GM12878 (cell line): ENCODE results near the gene REPS2. TPM values are rescaled to one million over a fixed set of nuclear protein-coding genes. Genes with fewer than 3 reads are reported as not detected.

Experiments used
- ATAC-seq: fragments of 200-7000 bp; cut with Tn5 transposase; 3 replicates; pipeline ENCODE4 v1.9.1; 2020; ENCODE audit warnings: mild to moderate bottlenecking, moderate library complexity
- BruUV-seq: library from RNA; stranded (reverse); fragments of 400-500 nt; replicated peaks from 2 replicates; lab custom pipeline; 2021; lab: Mats Ljungman, UMichigan
- CTCF ChIA-PET: fragments of 300-600 bp; sonication (Branson Sonifier 250); formaldehyde crosslinking; extraction: SDS; loops from one replicate; lab custom pipeline; 2021; ENCODE audit warnings: inconsistent platforms; lab: Yijun Ruan, JAX
- POLR2A ChIA-PET: fragments of 350-600 bp; formaldehyde crosslinking; extraction: SDS; loops from one replicate; lab custom pipeline; 2021; ENCODE audit warnings: inconsistent platforms; lab: Charles Lee
- RAD21 ChIA-PET: fragments of 300-600 bp; sonication (Branson Sonifier 250); formaldehyde crosslinking; loops from one replicate; lab custom pipeline; 2023; ENCODE audit warnings: antibody characterized with exemption; ENCODE audit not compliant: unreplicated experiment; lab: Charles Lee
- SMC1A ChIA-PET: fragments of 300-600 bp; sonication (Branson Sonifier 250); formaldehyde crosslinking; loops from one replicate; lab custom pipeline; 2023; ENCODE audit not compliant: unreplicated experiment, uncharacterized antibody; lab: Charles Lee
- DNase-seq: peaks from one replicate; pipeline ENCODE4 v3.0.0-alpha.2; 2011; ENCODE audit warnings: low read depth, low spot score
- FAIRE-seq: peaks from 3 replicates; lab custom pipeline; 2011; peaks lifted over from hg19 to GRCh38; lab: Jason Lieb, UNC
- H2AFZ ChIP-seq: 2 replicates; pipeline ENCODE4 v1.6.0; 2011; ENCODE audit warnings: low read depth, low read length, control low read depth; ENCODE audit not compliant: control insufficient read depth
- H3K27ac ChIP-seq: 2 replicates; pipeline ENCODE4 v1.5.1; 2011; ENCODE audit warnings: control low read depth; ENCODE audit not compliant: control insufficient read depth, insufficient read depth
- H3K27me3 ChIP-seq, 2 experiments: replicated peaks in 1 of 2; 2 replicates each; pipeline versions ENCODE4 v1.6.0 to v1.6.1; 2011; ENCODE audit warnings: low read length in 1 of 2; ENCODE audit not compliant: control insufficient read depth in 2 of 2, insufficient read depth in 2 of 2
- H3K36me3 ChIP-seq, 2 experiments: 2 replicates each; pipeline ENCODE4 v1.5.1; 2011; ENCODE audit warnings: low read length in 1 of 2; ENCODE audit not compliant: control insufficient read depth in 2 of 2, insufficient read depth in 2 of 2
- H3K4me1 ChIP-seq: 2 replicates; pipeline ENCODE4 v1.6.1; 2011; ENCODE audit warnings: mild to moderate bottlenecking, low read length, moderate library complexity, mixed read lengths; ENCODE audit not compliant: control insufficient read depth, insufficient read depth
- H3K4me2 ChIP-seq: 2 replicates; pipeline ENCODE4 v1.6.0; 2011; ENCODE audit warnings: control low read depth; ENCODE audit not compliant: control insufficient read depth, insufficient read depth
- H3K4me3 ChIP-seq: fragments of 200-600 bp; sonication (generic); 2 replicates; pipeline ENCODE4 v1.5.1; 2016
- H3K79me2 ChIP-seq: 2 replicates; pipeline ENCODE4 v1.6.0; 2011; ENCODE audit warnings: low read length; ENCODE audit not compliant: control insufficient read depth, insufficient read depth
- H3K9ac ChIP-seq: 2 replicates; pipeline ENCODE4 v1.8.0; 2011; ENCODE audit warnings: low read length, control low read depth, mixed read lengths; ENCODE audit not compliant: control insufficient read depth, insufficient read depth
- H3K9me3 ChIP-seq: replicated peaks from 3 replicates; pipeline ENCODE4 v1.5.1; 2011; ENCODE audit warnings: mild to moderate bottlenecking, low read length; ENCODE audit not compliant: control insufficient read depth, insufficient read depth
- H4K20me1 ChIP-seq: 2 replicates; pipeline ENCODE4 v1.6.0; 2011; ENCODE audit not compliant: control insufficient read depth, insufficient read depth
- GABPA ChIP-seq: IDR thresholded peaks from 2 replicates; pipeline ENCODE4 v1.6.1; 2014; ENCODE audit warnings: antibody characterized with exemption, low read depth, mild to moderate bottlenecking, inconsistent platforms
- HDGF ChIP-seq: fragments of 450-650 bp; IDR thresholded peaks from 2 replicates; pipeline ENCODE4 v1.6.1; 2016; ENCODE audit warnings: antibody characterized with exemption
- MEF2B ChIP-seq: fragments of 450-650 bp; IDR thresholded peaks from 2 replicates; pipeline ENCODE4 v1.6.1; 2018; ENCODE audit warnings: mild to moderate bottlenecking, moderate library complexity; ENCODE audit not compliant: partially characterized antibody, poor library complexity, severe bottlenecking
- NFIC ChIP-seq: IDR thresholded peaks from 2 replicates; pipeline ENCODE4 v1.6.1; 2012; ENCODE audit warnings: low read depth, mild to moderate bottlenecking, inconsistent platforms, low read length, moderate library complexity
- RBBP5 ChIP-seq: fragments of 200-600 bp; sonication (generic); conservative IDR thresholded peaks from 2 replicates; pipeline ENCODE4 v1.6.1; 2016
- SIN3A ChIP-seq: IDR thresholded peaks from 2 replicates; pipeline ENCODE4 v1.6.1; 2012; ENCODE audit warnings: low read depth, low read length, improper control_type of control experiment
- SIX5 ChIP-seq: IDR thresholded peaks from 2 replicates; pipeline ENCODE4 v1.6.1; 2011; ENCODE audit warnings: mild to moderate bottlenecking, low read depth, low read length, moderate library complexity; ENCODE audit not compliant: severe bottlenecking
- TCF3 ChIP-seq: IDR thresholded peaks from 2 replicates; pipeline ENCODE4 v1.6.1; 2012; ENCODE audit warnings: low read depth, mild to moderate bottlenecking, low read length, borderline replicate concordance; ENCODE audit not compliant: insufficient read depth
- WGBS: methylation state at CpG from one replicate; pipeline ENCODE4 v1.1.6; 2016; ENCODE audit warnings: low lambda C conversion rate; ENCODE audit not compliant: insufficient replicate concordance, insufficient coverage; ENCODE audit errors: missing lambda C conversion rate; 5-methylcytosine and 5-hydroxymethylcytosine counted together
- in situ Hi-C: fragments of 300-500 bp; cut with MboI; formaldehyde crosslinking; loops from 9 replicates; pipeline ENCODE4 v1.14.3; 2018; ENCODE audit warnings: mixed read lengths
- intact Hi-C: fragments of 100-400 bp; cut with micrococcal nuclease; formaldehyde crosslinking; loops from one replicate; pipeline ENCODE4 v1.14.2; 2022; ENCODE audit not compliant: unreplicated experiment
- polyA plus RNA-seq, 11 experiments: library from polyadenylated mRNA; depleted of rRNA in 4 of 11; unstranded in 6 of 11; stranded (reverse) in 5 of 11; fragments of >200 nt; fragmentation: Nextera tagmentation in 4 of 11; fragmentation: Illumina TruSeq in 1 of 11; extraction: Ambion mirVana in 4 of 11; extraction: Trizol in 1 of 11; gene quantifications; 1 replicate in 1 of 11; 2 replicates in 10 of 11; pipeline versions ENCODE4 v1.2.1 to v1.2.3, GENCODE V29; 2011 to 2016; ENCODE audit warnings: inconsistent platforms in 2 of 11, missing spikeins in 2 of 11, low read depth in 1 of 11
- total RNA-seq, 4 experiments: library from RNA; depleted of rRNA in 3 of 4; stranded (reverse); fragments of >200 nt in 3 of 4; fragmentation: Illumina TruSeq in 1 of 4; extraction: Trizol in 1 of 4; gene quantifications; 2 replicates each; pipeline versions ENCODE4 v1.2.1 to v1.2.3, GENCODE V29; 2013 to 2021
- TF ChIP-seq, protein P1 (sequence below): IDR thresholded peaks from 2 replicates; pipeline ENCODE4 v1.6.1; 2011; ENCODE audit warnings: borderline replicate concordance, low read depth, mild to moderate bottlenecking, moderate library complexity, low read length; ENCODE audit not compliant: insufficient read depth, poor library complexity, severe bottlenecking
- TF ChIP-seq, protein P2 (sequence below): IDR thresholded peaks from 2 replicates; pipeline ENCODE4 v1.6.1; 2012; ENCODE audit warnings: improper control_type of control experiment, low read depth, low read length; ENCODE audit not compliant: insufficient replicate concordance
- TF ChIP-seq, protein P3 (sequence below): IDR thresholded peaks from 2 replicates; pipeline ENCODE4 v1.6.1; 2012; ENCODE audit warnings: low read length, inconsistent platforms
- TF ChIP-seq, protein P4 (sequence below), 3 experiments: IDR thresholded peaks in 2 of 3; conservative IDR thresholded peaks in 1 of 3; 2 replicates each; pipeline ENCODE4 v1.5.1; 2011; ENCODE audit warnings: low read depth in 3 of 3, low read length in 3 of 3, mild to moderate bottlenecking in 3 of 3, control low read depth in 2 of 3, moderate library complexity in 2 of 3, inconsistent platforms in 1 of 3, mixed read lengths in 1 of 3; ENCODE audit not compliant: control insufficient read depth in 2 of 3, insufficient read depth in 1 of 3; ENCODE audit errors: extremely low read depth in 1 of 3

REPS2 gene
- total and polyA plus RNA-seq, 10 of the 15 experiments (the other 5 are each of a cell fraction or from before 2014, with no cell fraction given) = 2.1 to 6.8 (median 3.9) TPM

DNA sequence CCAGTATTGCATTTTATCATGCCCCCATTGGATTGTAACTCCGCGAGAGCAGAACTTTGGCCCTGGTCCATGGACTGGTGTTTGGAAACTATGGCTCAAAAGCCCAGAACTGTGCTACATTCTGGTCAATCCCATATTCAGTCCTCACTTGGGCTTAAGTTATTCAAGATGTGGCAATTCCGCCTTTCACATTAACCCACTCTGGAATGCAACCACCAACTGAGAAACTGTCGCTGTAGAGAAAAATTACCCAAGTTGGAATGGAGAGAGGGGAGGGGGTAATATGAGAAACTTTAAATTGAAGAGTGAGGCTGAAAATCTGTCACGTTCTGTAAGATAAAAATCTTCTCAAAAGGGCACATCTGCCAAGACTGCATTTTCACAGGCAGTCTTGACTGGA, 239.0 kb downstream of the REPS2 start:
- POLR2A ChIA-PET = no interaction called here
- intact Hi-C loops = no loop called here
- TF ChIP-seq, protein P1, sequence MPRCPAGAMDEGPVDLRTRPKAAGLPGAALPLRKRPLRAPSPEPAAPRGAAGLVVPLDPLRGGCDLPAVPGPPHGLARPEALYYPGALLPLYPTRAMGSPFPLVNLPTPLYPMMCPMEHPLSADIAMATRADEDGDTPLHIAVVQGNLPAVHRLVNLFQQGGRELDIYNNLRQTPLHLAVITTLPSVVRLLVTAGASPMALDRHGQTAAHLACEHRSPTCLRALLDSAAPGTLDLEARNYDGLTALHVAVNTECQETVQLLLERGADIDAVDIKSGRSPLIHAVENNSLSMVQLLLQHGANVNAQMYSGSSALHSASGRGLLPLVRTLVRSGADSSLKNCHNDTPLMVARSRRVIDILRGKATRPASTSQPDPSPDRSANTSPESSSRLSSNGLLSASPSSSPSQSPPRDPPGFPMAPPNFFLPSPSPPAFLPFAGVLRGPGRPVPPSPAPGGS = no peak
- TF ChIP-seq SIN3A (no peak), TCF3 (no peak), GABPA (no peak), HDGF (no peak), SIX5 (no peak), NFIC (no peak), RBBP5 (no peak), MEF2B (no peak)
- TF ChIP-seq, protein P2, sequence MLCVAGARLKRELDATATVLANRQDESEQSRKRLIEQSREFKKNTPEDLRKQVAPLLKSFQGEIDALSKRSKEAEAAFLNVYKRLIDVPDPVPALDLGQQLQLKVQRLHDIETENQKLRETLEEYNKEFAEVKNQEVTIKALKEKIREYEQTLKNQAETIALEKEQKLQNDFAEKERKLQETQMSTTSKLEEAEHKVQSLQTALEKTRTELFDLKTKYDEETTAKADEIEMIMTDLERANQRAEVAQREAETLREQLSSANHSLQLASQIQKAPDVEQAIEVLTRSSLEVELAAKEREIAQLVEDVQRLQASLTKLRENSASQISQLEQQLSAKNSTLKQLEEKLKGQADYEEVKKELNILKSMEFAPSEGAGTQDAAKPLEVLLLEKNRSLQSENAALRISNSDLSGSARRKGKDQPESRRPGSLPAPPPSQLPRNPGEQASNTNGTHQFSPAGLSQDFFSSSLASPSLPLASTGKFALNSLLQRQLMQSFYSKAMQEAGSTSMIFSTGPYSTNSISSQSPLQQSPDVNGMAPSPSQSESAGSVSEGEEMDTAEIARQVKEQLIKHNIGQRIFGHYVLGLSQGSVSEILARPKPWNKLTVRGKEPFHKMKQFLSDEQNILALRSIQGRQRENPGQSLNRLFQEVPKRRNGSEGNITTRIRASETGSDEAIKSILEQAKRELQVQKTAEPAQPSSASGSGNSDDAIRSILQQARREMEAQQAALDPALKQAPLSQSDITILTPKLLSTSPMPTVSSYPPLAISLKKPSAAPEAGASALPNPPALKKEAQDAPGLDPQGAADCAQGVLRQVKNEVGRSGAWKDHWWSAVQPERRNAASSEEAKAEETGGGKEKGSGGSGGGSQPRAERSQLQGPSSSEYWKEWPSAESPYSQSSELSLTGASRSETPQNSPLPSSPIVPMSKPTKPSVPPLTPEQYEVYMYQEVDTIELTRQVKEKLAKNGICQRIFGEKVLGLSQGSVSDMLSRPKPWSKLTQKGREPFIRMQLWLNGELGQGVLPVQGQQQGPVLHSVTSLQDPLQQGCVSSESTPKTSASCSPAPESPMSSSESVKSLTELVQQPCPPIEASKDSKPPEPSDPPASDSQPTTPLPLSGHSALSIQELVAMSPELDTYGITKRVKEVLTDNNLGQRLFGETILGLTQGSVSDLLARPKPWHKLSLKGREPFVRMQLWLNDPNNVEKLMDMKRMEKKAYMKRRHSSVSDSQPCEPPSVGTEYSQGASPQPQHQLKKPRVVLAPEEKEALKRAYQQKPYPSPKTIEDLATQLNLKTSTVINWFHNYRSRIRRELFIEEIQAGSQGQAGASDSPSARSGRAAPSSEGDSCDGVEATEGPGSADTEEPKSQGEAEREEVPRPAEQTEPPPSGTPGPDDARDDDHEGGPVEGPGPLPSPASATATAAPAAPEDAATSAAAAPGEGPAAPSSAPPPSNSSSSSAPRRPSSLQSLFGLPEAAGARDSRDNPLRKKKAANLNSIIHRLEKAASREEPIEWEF = no peak
- TF ChIP-seq, protein P3, sequence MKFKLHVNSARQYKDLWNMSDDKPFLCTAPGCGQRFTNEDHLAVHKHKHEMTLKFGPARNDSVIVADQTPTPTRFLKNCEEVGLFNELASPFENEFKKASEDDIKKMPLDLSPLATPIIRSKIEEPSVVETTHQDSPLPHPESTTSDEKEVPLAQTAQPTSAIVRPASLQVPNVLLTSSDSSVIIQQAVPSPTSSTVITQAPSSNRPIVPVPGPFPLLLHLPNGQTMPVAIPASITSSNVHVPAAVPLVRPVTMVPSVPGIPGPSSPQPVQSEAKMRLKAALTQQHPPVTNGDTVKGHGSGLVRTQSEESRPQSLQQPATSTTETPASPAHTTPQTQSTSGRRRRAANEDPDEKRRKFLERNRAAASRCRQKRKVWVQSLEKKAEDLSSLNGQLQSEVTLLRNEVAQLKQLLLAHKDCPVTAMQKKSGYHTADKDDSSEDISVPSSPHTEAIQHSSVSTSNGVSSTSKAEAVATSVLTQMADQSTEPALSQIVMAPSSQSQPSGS = no peak
- TF ChIP-seq, protein P4, sequence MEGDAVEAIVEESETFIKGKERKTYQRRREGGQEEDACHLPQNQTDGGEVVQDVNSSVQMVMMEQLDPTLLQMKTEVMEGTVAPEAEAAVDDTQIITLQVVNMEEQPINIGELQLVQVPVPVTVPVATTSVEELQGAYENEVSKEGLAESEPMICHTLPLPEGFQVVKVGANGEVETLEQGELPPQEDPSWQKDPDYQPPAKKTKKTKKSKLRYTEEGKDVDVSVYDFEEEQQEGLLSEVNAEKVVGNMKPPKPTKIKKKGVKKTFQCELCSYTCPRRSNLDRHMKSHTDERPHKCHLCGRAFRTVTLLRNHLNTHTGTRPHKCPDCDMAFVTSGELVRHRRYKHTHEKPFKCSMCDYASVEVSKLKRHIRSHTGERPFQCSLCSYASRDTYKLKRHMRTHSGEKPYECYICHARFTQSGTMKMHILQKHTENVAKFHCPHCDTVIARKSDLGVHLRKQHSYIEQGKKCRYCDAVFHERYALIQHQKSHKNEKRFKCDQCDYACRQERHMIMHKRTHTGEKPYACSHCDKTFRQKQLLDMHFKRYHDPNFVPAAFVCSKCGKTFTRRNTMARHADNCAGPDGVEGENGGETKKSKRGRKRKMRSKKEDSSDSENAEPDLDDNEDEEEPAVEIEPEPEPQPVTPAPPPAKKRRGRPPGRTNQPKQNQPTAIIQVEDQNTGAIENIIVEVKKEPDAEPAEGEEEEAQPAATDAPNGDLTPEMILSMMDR (IDR thresholded peaks at IDR 0.05 in 2 of 3, conservative IDR thresholded peaks at IDR 0.05 in 1 of 3; ENCODE audit: control insufficient read depth in 2 of 3, extremely low read depth in 1 of 3, insufficient read depth in 1 of 3, low read depth in 3 of 3, low read length in 3 of 3) = no peak

More for the DNA sequence above, 239.0 kb downstream of the REPS2 start:
- Histone ChIP-seq H3K9ac (no peak overlapping the region), H3K9me3 (no peaks in the 10 kb centered on the region; the same call in 2 of the 3 replicates), H3K4me1 (no peaks in the 10 kb centered on the region), H3K36me3 (no peaks in the 10 kb centered on the region), H3K4me3 (no peak overlapping the region), H3K27me3 (no peaks in the 10 kb centered on the region; a peak in 1 of 4 replicates), H3K27ac (no peak overlapping the region), H2AFZ (no peak overlapping the region), H3K79me2 (no peaks in the 10 kb centered on the region), H3K4me2 (no peak overlapping the region), H4K20me1 (no peaks in the 10 kb centered on the region)
- FAIRE-seq = no peak
- WGBS = 64% methylated on average over 5 of the region's 5 CpGs
- no peak for ATAC-seq
- no TSS peak for BruUV-seq
- ChIA-PET SMC1A (no interaction called here), RAD21 (no interaction called here), CTCF (no interaction called here)
- DNase-seq = no peak
- in situ Hi-C loops = no loop called here
